HG03039 (cell line): ENCODE data around the gene MLLT3.

Experiments used
- ATAC-seq: cut with Tn5 transposase; IDR thresholded peaks from one replicate; pipeline ENCODE4 v1.9.1; 2021; ENCODE audit warnings: mild to moderate bottlenecking, moderate library complexity; ENCODE audit not compliant: unreplicated experiment

Gene MLLT3

GRCh38 chr9:20481437-20481836 lies 140.9 kb downstream of the MLLT3 start:
- no peak for ATAC-seq

DNA sequence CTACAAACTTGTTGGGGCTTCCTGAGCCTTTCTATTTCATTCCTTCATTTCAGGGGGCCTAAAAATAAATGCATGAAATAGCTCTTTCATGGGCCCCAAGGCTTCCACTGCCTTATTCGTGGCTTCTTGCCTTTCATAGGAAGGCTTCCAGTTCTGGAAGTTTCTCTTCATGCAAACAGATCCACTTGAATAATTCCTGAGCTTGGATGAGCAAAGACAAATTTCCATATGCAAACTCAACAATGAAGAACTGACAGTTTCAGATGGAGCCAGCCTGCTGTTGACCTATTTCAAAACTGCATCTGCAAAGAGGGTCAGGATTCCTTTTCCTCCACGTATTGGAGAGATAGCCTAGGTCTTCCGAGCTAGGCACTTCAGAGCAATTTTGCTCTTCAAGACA lies 142.1 kb downstream of the MLLT3 start:
- ATAC-seq, result no peak

- no peak for ATAC-seq
Measured at GRCh38 chr9:20479419-20480155, 142.7 kb downstream of the MLLT3 start.

DNA sequence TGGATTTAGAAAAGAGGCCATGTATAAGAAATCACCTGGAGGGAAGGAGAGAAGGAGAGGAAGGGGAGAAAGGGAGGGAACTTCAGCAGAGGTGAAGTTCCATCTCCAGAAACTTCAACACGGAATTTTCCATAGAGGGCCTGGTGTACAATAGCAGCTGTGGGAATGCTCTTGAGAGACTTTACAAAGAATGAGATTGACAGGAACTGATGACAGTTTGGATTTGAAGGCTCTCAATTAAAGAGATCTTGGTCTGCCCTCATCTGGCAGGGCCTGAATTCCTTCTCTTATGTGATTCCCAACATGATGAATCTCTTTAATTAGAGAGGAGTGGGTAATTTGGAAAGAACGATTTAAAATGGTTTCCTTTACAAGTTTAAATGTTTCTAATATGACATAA lies 143.5 kb downstream of the MLLT3 start:
- ATAC-seq, result no peak

DNA sequence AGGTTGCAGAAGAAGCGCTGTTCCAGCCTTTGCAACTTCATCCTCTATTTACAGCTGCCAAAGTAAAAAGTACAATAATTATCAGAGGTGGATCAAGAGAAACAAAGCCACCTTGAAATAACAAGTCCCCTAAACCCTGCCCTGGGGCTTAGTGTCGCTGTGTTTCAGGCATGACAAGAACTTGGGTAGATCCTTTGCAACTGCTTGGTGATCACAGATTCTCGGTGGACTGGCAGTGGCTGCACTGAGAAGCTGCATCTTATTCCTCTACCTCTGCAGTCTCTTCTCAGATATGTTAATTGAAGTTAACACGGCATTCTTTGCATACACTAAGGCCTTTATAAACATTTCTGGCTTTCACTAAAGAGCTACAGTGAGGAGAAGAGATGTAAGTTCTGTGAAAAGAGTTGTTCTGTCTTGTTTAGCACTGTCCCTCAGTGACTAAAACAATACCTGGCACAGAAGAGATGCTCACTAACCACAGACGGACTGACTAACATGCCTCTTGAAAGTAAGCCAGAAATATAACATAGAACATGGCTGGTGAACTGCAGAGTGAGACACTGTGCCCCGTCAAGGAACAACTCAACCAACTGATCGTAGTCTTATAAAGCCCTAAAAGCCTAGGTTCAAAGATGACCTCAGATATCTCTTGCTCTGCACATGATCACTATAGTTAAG lies 144.2 kb downstream of the MLLT3 start:
- ATAC-seq, result no peak

- no peak for ATAC-seq
Measured at GRCh38 chr9:20476912-20477521, 145.3 kb downstream of the MLLT3 start.

- no peak for ATAC-seq
Measured at GRCh38 chr9:20474496-20474895, 147.8 kb downstream of the MLLT3 start.

DNA sequence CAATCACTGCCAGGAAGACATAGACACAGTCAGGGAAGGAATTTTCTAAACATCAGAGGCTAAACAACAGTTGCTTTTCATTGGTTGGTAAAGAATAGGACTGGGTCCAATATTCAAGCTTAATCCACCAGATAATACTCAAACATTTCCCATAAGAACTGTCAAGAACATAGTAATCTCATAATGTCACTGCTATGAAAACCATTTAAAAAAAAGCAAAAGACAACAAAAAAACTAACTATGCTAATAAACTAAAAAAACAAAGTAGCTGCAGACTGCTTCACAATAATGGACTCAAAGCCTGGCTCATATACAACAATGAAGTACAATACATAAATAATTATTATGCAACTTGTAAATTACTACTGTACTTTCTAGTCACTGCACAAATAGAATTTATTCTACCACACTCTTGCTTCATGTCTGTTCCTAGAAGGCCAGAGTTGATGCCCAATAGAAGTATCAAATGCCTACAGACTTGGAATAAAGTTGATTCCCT lies 148.7 kb downstream of the MLLT3 start:
- no peak for ATAC-seq

- ATAC-seq, result no peak
Measured at GRCh38 chr9:20472342-20473045, 149.8 kb downstream of the MLLT3 start.

DNA sequence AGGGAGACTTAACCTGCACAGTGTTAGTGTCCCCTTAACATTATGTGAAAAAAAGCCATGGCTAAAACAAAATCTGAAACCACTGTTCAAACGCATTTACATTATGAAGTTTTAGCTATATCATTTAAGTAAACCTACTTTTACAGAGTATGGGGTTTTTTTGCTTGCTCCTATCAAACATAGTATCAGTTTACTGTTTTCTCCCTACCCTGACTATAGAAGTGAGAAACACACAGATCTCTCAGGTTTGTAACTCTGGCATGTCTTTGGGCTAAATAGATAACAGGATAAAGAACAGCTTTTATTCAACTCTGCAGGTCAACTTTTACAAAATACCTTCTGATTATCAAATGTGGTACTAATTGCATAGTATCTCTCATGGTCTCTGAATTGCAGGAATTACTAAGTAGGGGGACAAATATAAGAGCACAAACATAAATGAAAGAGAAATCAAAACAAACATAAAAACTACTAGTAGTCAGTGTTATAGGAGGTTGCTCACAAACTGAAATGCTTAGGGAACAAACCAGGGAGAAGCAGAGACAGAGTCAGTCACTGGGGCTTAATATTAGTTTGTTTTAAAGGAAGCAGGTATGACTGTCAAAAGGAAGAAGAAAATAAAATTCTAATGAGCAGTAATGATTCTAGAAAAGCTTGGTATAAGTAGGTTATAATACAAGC lies 155.8 kb downstream of the MLLT3 start:
- no peak for ATAC-seq

DNA sequence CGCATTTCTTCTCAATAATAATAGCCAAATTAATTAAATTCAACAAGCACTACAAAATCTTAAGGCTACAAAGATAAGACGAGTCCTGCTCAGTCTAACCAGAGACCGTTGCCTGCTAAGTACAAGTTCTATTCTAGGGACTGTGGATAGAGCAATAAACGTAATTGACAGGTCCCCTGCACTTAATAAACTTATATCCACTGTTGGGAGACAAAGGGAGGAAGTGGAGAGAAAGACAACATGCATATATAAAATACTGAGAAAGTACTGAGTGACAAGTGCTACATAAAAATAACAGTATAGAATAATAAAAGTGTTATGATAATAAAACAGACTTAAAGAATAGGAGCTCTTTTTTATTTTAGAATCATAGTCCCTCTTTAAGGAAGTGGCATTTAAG lies 158.1 kb downstream of the MLLT3 start:
- no peak for ATAC-seq

DNA sequence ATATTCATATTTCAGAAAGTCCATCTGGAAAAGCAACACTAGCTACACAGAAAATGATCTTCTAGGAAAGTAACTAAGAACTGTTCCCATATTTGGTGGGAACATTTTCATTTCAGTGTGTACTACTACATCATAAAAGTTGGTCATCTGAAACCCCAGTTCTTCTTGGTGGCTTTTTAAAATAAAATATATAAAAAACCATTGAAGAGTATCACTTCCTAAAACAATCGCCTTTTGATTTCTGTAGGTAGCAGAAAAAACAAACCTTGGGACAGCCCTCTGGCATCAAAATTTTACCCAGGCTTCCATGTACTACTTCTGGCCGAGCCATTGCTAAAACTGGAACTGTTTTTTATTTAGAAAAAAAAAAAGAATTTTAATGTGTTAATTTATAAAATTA lies 158.5 kb downstream of the MLLT3 start:
- ATAC-seq, result no peak

DNA sequence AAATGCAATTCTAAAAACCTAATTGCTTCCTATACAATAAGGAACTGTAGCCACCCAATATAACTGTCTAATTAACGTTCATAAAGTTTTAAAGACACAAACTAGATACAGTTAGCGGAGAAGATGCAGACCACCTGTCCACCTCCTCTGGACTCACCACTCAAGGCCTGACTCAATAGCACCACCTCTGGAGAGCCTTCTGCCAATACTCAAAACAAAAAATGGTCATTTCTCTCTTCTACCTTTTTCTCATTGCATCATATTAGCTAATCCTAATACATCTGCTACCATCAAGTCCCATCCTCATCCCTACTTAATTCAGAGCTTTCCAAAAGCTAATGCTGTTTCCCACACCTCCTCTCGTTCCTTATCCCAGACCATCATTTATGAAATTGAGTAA lies 159.9 kb downstream of the MLLT3 start:
- no peak for ATAC-seq

GRCh38 chr9:20447291-20447690 lies 175.0 kb downstream of the MLLT3 start:
- no peak for ATAC-seq

- no peak for ATAC-seq
Measured at GRCh38 chr9:20446248-20446647, 176.1 kb downstream of the MLLT3 start.

DNA sequence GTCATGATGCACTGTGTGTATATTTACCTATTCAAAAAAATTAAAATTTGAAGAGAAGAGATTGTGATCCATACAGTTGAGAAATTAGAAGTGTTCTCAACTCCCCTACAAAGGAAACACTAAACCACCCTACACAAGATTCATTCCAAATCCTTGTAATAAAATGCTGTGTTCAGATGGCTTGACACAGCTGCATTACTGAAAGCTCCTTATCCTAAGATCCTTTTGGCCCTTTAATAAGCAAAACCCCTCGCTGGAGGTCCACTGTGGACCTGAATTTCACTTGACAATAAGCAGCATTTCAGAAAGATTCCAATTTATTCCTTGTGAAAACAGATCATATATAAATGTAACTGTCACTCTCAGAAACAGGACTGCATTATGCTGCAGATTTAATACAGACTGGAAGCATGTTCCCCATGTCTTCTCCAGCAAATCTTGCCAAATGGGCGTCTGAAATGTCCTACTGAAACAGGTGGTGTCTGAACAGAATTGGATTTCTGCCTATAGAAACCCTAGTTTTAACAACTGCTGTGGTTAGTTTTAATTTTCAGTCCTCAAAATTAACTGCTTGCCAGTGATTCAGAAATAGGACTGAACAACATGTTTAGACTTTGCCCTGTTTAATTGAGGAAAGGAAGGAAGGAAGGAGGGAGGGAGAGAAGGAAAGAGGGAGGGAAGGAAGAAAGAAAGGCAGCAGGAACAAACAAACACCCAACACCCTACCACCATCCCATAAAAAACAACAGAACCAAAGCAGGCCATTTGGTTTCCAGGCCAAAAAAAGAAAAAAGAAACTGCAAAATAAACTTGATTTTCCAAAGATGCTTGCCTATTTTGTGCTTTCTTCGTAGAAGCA lies 179.6 kb downstream of the MLLT3 start:
- no peak for ATAC-seq

DNA sequence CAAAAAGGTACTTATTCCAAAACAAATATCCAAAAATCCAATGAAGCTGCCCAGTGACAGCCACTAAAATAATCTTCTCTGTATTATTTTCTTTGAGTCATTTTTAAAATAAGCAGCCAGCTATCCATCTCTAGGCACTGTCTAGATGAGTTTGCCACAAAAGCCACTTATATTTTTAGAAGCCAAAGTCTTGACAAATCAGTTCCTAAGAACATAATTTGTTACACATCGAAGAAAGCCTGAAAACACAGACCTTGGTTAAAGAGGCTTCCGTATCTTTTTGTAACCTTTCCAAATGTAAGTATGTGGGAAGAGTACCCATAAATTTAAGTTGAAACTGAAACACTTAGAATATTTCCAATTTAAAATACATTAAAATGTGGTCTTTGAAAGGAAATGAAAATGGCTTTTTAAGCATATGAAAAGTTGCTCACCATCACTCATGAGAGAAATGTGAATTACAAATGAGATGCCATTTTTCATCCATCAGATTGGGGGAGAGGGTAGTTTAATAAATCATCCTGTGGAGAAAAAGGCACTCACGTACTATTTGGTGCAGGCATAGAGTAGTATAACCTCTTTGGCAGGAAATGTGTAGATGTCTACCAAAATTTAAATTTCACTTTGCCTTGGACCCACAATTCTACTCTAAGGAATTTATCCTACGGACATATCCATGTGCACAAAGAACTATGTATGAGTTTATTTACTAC lies 180.4 kb downstream of the MLLT3 start:
- no peak for ATAC-seq

DNA sequence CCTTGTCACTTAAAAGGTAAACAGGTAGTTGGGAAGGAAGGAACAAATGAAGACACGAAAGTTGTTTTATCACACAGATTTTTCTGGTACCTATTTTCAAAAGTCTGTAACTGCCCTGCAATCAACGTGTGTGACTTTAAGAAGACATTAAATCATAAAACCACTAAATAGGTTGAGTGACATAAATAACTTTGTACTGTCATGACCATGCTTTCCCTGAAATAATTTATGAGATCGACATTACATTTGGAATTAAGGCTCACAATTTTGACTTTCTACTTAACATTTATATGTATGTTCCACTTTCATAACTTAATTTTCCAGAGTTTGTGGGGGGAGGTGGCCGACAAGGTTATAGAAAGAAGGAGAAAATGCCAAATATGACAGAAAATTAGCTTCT lies 181.1 kb downstream of the MLLT3 start:
- no peak for ATAC-seq

DNA sequence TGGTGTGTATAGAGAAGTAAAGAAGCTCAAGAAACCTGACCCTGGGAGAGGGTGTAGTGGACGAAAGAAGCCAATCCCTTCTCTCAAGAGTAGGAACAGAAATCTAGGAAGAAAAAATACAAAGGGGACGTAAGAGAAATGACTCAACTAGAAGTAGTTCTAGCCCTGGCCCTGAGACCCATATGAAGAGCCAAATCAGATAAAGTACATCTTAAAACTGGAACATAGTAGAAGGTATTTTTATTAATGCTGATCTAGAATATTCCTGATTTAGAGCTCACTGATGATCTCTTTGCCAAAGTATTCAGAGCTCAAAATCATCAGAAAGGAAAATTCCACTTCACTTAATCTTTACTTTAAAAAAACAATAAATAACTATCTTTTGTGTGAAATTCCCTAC lies 184.8 kb downstream of the MLLT3 start:
- ATAC-seq, result no peak
